ENCODE measurements around the gene SORCS2.

SORCS2 gene

DNA sequence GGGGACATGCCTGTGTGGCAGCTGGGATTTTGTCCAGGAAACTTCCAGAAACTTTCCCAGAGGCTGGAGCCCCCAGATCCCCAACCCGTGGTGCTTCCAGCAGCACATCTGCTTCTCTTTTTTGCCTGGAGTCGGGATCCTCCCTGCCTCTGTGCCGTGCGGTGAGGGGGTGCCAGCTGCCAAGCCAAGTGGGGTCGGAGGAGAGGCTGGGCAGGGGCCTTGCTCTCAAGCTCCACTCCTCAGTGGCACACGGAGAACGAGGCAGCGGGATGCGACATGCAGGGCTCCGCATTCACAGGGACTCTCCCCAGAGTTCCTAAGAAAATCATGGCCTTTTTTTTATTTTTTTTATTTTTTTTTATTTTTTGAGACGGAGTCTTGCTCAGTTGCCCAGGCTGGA, 121.7 kb downstream of the SORCS2 start:
- in situ Hi-C loops (cut with MboI; ENCODE audit: low pct_unique_long_range_greater_than_20kb, low sequenced_read_pairs, unreplicated experiment), result no loop called here
- no peak for DNase-seq (ENCODE audit: low spot score)
- TF ChIP-seq, protein P1, sequence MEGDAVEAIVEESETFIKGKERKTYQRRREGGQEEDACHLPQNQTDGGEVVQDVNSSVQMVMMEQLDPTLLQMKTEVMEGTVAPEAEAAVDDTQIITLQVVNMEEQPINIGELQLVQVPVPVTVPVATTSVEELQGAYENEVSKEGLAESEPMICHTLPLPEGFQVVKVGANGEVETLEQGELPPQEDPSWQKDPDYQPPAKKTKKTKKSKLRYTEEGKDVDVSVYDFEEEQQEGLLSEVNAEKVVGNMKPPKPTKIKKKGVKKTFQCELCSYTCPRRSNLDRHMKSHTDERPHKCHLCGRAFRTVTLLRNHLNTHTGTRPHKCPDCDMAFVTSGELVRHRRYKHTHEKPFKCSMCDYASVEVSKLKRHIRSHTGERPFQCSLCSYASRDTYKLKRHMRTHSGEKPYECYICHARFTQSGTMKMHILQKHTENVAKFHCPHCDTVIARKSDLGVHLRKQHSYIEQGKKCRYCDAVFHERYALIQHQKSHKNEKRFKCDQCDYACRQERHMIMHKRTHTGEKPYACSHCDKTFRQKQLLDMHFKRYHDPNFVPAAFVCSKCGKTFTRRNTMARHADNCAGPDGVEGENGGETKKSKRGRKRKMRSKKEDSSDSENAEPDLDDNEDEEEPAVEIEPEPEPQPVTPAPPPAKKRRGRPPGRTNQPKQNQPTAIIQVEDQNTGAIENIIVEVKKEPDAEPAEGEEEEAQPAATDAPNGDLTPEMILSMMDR (IDR thresholded peaks at IDR 0.05; ENCODE audit: extremely low read depth, insufficient read depth, missing control alignments), result no peak

- TF ChIP-seq, protein P1 (IDR thresholded peaks at IDR 0.05; ENCODE audit: extremely low read depth, insufficient read depth, missing control alignments), result no peak
- no peak for DNase-seq (ENCODE audit: low spot score)
- in situ Hi-C loops (cut with MboI; ENCODE audit: low pct_unique_long_range_greater_than_20kb, low sequenced_read_pairs, unreplicated experiment), result no loop called here
These were observed 122.9 kb downstream of the SORCS2 start for GRCh38 chr4:7315286-7315685.

GRCh38 chr4:7315935-7316334, 123.6 kb downstream of the SORCS2 start:
- TF ChIP-seq, protein P1 (IDR thresholded peaks at IDR 0.05; ENCODE audit: extremely low read depth, insufficient read depth, missing control alignments), result no peak
- in situ Hi-C loops (cut with MboI; ENCODE audit: low pct_unique_long_range_greater_than_20kb, low sequenced_read_pairs, unreplicated experiment), result no loop called here
- DNase-seq (ENCODE audit: low spot score), result no peak

DNA sequence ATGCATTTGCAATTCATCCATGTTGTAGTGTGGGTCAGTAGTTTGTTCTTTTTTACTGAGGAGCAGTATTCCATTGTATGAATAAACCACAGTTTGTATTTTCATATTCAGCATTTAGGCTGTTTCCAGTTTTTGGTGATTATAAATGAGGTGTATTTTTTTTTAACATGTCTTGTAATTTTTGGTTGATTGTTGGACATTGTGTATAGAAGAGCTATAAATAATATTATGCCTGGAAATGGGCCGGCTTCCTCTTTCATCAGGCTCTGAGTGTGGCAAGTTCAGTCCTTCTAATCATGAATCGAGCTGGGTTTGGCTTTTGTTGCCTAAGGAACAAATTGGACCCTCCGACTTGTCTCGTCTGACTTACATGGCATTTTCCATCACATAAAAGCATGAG, 126.7 kb downstream of the SORCS2 start:
- no peak for DNase-seq (ENCODE audit: low spot score)
- TF ChIP-seq, protein P1 (IDR thresholded peaks at IDR 0.05; ENCODE audit: extremely low read depth, insufficient read depth, missing control alignments), result no peak
- in situ Hi-C loops (cut with MboI; ENCODE audit: low pct_unique_long_range_greater_than_20kb, low sequenced_read_pairs, unreplicated experiment), result no loop called here

DNA sequence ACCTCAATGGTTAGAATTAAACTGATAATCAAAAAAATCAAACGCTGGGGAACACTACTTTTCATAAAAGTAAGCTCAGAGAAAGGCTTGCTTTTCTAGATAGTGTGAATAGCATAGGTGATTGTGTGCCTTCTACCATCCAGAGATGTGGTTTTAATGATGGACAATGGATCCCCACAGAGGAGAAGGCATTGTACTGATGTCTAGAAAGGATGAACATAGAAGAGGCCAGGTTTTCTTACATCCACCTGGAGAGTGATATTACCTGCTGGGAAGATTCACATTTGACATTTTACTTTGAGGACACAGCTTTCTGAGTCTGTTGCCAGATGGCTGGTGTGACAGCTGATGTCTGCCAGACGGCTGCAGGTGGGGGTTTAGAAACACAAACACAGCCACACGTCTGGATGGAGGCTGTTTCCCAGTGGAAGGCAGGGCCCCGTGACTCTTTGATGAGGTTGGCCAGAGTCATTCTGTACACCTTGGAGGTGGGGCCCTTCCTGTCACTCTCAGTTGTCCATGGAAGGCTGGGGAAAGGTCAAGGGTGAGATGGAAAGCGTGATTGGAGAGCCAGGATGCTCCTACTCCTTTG, 128.0 kb downstream of the SORCS2 start:
- DNase-seq (ENCODE audit: low spot score), result no peak
- TF ChIP-seq, protein P1 (IDR thresholded peaks at IDR 0.05; ENCODE audit: extremely low read depth, insufficient read depth, missing control alignments), result no peak
- in situ Hi-C loops (cut with MboI; ENCODE audit: low pct_unique_long_range_greater_than_20kb, low sequenced_read_pairs, unreplicated experiment), result no loop called here

- TF ChIP-seq, protein P1 (IDR thresholded peaks at IDR 0.05; ENCODE audit: extremely low read depth, insufficient read depth, missing control alignments), result no peak
- no peak for DNase-seq (ENCODE audit: low spot score)
- in situ Hi-C loops (cut with MboI; ENCODE audit: low pct_unique_long_range_greater_than_20kb, low sequenced_read_pairs, unreplicated experiment), result no loop called here
These were observed 130.0 kb downstream of the SORCS2 start for GRCh38 chr4:7322166-7322991.
